ENCODE measurements around the gene EPC1. TPM values are rescaled to one million over a fixed set of nuclear protein-coding genes. Genes with fewer than 3 reads are reported as not detected.

EPC1 gene
- total and polyA plus RNA-seq, 9 of the 15 experiments (the other 6 are each of a cell fraction or from before 2014, with no cell fraction given): 7.0 to 43.6 (median 16.1) TPM

- Histone ChIP-seq H3K4me1 (replicated peaks in 1 of 2; ENCODE audit: control insufficient read depth in 2 of 2, insufficient read depth in 2 of 2, low read length in 2 of 2) (peaks cover 0 to 27% of the 10 kb centered on the region in 2 experiments; a peak in 4 of 5 replicates), H3K9me1 (ENCODE audit: control insufficient read depth, insufficient read depth, low read length) (peaks cover 2% of the 10 kb centered on the region), H3K4me3 (no peak overlapping the region), H3K36me3 (ENCODE audit: control insufficient read depth, insufficient read depth, low read length) (peaks cover 13% of the 10 kb centered on the region; the same call in 2 of the 3 replicates), H3K9me3 (replicated peaks; ENCODE audit: control insufficient read depth, insufficient read depth, low read depth, low read length) (no peaks in the 10 kb centered on the region), H4K20me1 (replicated peaks; ENCODE audit: control insufficient read depth, insufficient read depth, low read length) (peaks cover 32% of the 10 kb centered on the region), H2AFZ (ENCODE audit: low read depth, low read length) (no peak overlapping the region), H3K79me2 (ENCODE audit: control insufficient read depth, insufficient read depth, low read length) (peaks cover 99% of the 10 kb centered on the region), H3K27me3 (ENCODE audit: control insufficient read depth in 2 of 2, insufficient read depth in 2 of 2, low read length in 2 of 2) (no peaks in the 10 kb centered on the region), H3K27ac (ENCODE audit: extremely low read depth, low read depth, low read length) (no peak overlapping the region), H3K9ac (ENCODE audit: insufficient read depth in 1 of 2, low read depth in 2 of 2, low read length in 2 of 2) (no peak overlapping the region), H3K4me2 (ENCODE audit: insufficient read depth, low read length) (no peak overlapping the region)
- ATAC-seq (no peak), DNase-seq (ENCODE audit: extremely low read depth in 1 of 4, low spot score in 3 of 4) (no peak), FAIRE-seq (no peak)
- POLR2A ChIA-PET: interaction anchor here (0.9 to 1.5 kb wide), 2 partner anchors 11 to 14 kb away, joined by 4 to 5 read pairs; no protein-coding TSS in a partner anchor
- TF ChIP-seq NCOR1 (IDR thresholded peaks at IDR 0.05) (no peak), CHD2 (IDR thresholded peaks at IDR 0.05; ENCODE audit: low read depth, low read length) (no peak), ZNF586 (CRISPR knock-in tag; conservative IDR thresholded peaks at IDR 0.05) (no peak), NEUROD1 (IDR thresholded peaks at IDR 0.05; ENCODE audit: borderline replicate concordance, low read depth, low read length, partially characterized antibody) (no peak), MEIS2 (IDR thresholded peaks at IDR 0.05; ENCODE audit: partially characterized antibody) (no peak), ZNF239 (CRISPR knock-in tag; IDR thresholded peaks at IDR 0.05) (no peak), NONO (IDR thresholded peaks at IDR 0.05; ENCODE audit: low read depth in 2 of 2, low read length in 1 of 2) (no peak), ZNF232 (CRISPR knock-in tag; IDR thresholded peaks at IDR 0.05) (no peak), ZNF316 (IDR thresholded peaks at IDR 0.05) (no peak), TARDBP (IDR thresholded peaks at IDR 0.05) (no peak), RBM17 (IDR thresholded peaks at IDR 0.05; ENCODE audit: borderline replicate concordance, low read depth, low read length) (no peak)
- WGBS (ENCODE audit: insufficient coverage, low coverage, missing lambda C conversion rate): 90% methylated on average over 1 of the region's 1 CpG
- intact Hi-C loops (cut with micrococcal nuclease) (no loop called here), in situ Hi-C loops (cut with MboI) (no loop called here)
- BruUV-seq (replicated peaks): no TSS peak
- CTCF ChIA-PET (ENCODE audit: low intra/inter-chr PET ratio): no interaction called here
Measured at GRCh38 chr10:32329061-32329460, 17.9 kb downstream of the EPC1 start.

All from K562 (cell line).